GM18870 (cell line): ENCODE results near the gene MPDU1.

Source experiments
- ATAC-seq: cut with Tn5 transposase; IDR thresholded peaks from one replicate; pipeline ENCODE4 v1.9.1; 2021; ENCODE audit warnings: moderate library complexity; ENCODE audit not compliant: unreplicated experiment

Gene MPDU1

DNA sequence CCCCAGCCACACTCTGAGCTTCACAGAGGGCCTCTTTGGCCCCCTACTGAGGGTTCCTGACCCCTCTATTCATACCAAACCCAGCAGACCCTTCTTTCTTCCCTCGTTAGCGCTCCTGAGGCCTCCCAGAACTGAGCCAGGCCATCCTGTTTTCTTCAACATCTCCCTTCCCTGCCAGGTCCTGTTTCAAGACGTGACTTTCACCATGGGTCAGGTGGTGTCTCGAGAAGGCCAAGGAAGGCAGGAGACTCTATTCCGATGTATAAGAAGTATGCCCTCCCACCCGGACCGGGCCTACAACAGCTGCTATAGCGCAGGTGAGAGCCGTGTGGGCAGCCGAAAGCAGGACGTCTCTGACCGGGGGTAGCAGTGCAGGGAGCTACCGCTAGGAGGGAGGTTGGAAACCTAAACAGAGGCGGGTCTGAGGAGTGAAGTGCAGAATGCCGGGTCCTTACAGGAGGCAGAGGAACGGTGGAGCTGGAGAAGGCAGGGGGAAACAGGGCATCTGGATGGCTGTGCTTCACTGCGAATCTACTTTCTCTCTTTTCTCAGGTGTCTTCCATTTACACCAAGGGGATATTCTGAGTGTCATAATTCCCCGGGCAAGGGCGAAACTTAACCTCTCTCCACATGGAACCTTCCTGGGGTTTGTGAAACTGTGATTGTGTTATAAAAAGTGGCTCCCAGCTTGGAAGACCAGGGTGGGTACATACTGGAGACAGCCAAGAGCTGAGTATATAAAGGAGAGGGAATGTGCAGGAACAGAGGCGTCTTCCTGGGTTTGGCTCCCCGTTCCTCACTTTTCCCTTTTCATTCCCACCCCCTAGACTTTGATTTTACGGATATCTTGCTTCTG, 23.3 kb upstream of the MPDU1 start:
- ATAC-seq = no peak

DNA sequence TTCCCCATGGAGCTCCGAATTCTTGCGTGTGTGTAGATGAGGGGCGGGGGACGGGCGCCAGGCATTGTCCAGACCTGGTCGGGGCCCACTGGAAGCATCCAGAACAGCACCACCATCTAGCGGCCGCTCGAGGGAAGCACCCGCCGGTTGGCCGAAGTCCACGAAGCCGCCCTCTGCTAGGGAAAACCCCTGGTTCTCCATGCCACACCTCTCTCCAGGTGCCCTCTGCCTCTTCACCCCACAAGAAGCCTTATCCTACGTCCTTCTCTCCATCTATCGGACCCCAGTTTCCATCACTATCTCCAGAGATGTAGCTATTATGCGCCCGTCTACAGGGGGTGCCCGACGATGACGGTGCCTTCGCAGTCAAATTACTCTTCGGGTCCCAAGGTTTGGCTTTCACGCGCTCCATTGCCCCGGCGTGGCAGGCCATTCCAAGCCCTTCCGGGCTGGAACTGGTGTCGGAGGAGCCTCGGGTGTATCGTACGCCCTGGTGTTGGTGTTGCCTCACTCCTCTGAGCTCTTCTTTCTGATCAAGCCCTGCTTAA, 22.6 kb upstream of the MPDU1 start:
- ATAC-seq = peak; percentile 49

DNA sequence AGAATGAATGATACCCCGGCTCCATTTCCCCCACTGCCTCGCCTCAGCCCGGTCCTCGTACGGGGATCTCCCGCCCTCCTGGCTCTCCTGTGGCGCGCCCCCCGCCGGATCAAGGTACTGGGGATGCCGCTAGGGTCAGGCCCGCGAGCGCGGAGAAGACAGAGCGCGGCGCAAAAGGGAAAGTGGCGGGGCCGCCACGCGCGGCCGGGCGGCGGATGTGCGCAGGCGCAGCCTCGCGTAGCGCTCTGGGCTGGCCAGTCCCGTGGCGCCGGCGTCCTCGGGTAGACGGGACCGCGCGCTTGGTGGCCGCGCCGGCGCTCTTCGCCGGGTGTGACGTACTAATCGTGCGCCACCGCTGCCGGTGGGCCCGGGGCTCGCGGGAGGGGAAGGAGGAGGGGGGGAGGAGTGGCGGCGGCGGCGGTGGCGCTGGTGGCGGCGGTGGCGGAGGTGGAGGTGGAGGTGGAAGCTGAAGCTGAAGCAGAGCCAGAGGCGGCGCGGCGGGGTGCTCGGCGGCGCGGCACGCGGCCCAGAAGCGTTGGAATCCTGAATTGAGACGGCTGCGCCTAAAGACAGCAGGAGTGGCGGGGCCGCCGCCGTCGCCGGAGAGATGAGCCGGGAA, 22.0 kb upstream of the MPDU1 start, which contains the start of gene SENP3:
TSS of gene SENP3 (plus strand) at position 331 of the 619 bp plus-strand sequence. CDS start 1,158 bp downstream, outside the sequence.
- ATAC-seq = no peak

DNA sequence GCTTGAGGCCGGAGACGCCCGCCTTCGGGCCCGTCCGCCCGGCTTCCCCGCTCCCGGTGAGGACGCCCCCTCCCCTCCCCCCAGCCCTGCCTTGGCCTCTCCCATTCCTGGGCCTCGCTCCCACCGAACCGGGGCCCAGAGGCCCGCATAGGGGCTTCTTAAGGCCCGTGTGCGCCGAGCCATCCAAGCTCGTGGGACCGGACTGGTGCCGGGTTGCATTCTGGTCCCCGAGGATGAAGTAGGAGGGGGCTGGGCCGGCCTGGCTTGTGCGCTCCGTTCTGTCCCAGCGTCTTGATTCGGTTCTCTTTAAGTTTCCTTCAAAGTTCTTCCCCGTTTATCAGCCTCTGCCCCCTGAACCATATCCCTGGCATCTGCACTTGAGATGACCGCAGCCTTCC, 21.4 kb upstream of the MPDU1 start:
- ATAC-seq = no peak

DNA sequence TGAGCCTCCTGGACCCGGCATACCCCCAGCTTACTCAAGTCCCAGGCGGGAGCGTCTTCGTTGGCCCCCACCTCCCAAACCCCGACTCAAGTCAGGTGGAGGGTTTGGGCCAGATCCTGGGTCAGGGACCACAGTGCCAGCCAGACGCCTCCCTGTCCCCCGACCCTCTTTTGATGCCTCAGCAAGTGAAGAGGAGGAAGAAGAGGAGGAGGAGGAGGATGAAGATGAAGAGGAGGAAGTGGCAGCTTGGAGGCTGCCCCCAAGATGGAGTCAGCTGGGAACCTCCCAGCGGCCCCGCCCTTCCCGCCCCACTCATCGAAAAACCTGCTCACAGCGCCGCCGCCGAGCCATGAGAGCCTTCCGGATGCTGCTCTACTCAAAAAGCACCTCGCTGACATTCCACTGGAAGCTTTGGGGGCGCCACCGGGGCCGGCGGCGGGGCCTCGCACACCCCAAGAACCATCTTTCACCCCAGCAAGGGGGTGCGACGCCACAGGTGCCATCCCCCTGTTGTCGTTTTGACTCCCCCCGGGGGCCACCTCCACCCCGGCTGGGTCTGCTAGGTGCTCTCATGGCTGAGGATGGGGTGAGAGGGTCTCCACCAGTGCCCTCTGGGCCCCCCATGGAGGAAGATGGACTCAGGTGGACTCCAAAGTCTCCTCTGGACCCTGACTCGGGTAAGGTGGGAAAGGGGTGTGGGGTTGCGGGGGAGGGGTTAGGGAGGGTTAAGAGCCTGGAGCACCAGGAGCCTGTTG, 20.4 kb upstream of the MPDU1 start:
- no peak for ATAC-seq

DNA sequence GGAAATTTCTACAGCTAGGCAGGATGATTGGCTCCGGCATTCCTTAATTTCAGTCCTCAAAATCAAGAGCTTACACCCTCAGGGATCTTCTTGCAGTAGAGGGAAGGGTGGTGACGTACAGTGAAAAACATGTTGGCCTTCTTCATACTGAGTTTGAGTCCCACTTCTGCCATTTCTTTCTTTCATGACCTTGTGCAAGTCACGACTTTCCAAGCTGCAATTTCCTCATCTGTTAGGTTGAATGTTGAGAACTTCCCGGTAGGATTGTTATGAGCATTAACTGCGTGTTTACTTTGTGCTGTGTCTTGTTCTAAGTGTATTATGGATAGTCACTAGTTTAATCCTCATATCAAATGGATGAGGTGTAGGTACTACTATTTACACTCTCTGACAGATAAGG, 14.1 kb upstream of the MPDU1 start:
- ATAC-seq = no peak

DNA sequence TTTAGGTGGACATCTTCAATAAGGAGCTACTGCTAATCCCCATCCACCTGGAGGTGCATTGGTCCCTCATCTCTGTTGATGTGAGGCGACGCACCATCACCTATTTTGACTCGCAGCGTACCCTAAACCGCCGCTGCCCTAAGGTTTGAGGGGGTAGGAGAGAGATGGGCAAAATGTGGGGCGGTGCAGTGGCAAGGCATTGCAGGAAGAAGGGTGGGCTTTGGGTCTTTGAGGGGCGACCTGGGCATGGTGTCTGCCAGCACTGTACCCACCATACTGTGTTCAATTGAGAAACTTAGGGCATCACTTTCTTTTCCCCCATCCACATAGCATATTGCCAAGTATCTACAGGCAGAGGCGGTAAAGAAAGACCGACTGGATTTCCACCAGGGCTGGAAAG, 13.3 kb upstream of the MPDU1 start:
- ATAC-seq = no peak

DNA sequence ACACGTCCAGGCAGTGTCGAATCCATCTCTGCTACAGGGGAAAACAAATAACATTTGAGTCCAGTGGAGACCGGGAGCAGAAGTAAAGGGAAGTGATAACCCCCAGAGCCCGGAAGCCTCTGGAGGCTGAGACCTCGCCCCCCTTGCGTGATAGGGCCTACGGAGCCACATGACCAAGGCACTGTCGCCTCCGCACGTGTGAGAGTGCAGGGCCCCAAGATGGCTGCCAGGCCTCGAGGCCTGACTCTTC, 11.4 kb upstream of the MPDU1 start:
- no peak for ATAC-seq

- ATAC-seq = peak; percentile 90
These were observed 10.9 kb upstream of the MPDU1 start for GRCh38 chr17:7572588-7573323.

- no peak for ATAC-seq
These were observed 10.2 kb upstream of the MPDU1 start for GRCh38 chr17:7573324-7574080.

- ATAC-seq = no peak
These were observed 9.3 kb upstream of the MPDU1 start for GRCh38 chr17:7574176-7574953.

DNA sequence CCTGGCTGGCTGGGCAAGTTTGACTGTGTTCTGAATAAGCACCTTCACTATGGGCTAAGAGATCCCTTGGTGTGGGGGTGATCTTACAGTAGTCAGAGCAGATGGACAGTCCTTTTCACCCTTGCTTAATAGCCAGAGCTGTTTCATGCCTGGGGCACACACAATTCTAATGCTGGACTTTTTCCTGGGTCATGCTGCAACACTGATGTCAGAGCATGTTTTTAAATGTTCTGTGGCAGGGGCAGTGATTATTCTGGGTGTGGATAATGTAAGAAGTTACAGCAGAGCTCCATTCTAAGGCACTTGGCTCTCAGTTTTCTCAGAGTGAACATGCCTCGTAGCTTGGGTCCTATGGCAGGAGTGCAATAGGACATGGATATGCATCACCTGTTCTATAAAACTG, 8.2 kb upstream of the MPDU1 start:
- ATAC-seq = no peak

DNA sequence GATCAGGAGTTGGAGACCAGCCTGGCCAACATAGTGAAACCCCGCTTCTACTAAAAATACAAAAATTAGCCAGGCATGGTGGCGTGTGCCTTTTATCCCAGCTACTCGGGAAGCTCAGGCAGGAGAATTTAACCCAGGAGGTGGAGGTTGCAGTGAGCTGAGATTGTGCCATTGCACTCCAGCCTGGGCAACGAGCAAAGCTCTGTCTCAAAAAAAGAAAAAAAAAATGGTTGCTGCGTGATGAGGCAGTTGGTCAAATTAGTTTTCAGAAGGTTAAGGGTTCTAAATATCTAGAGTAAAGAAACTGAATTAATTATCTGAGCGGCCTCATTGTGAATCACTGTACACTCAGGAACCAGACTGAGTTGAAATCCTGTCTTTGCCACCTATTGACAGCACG, 7.7 kb upstream of the MPDU1 start:
- no peak for ATAC-seq

DNA sequence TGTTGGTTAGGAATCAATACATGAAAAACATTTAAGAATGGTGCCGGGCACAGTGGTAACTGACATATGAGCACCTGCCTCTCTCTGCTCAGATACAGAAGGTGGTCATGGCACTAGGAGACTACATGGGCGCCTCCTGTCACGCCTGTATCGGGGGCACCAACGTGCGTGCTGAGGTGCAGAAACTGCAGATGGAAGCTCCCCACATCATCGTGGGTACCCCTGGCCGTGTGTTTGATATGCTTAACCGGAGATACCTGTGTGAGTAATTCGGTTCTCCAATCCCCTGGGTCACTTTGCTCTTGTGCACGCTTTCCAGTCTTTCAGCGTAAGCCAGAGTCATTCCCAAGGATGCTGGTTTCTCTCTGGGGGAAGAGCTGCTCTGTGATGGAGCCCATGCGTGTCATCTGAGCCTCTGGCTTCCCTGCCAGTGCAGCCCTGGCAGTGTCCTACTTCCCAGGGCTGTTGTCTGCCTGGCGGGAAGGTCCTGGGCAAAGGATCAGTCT, 7.2 kb upstream of the MPDU1 start:
- no peak for ATAC-seq

GRCh38 chr17:7577327-7578199, 6.1 kb upstream of the MPDU1 start:
- no peak for ATAC-seq

DNA sequence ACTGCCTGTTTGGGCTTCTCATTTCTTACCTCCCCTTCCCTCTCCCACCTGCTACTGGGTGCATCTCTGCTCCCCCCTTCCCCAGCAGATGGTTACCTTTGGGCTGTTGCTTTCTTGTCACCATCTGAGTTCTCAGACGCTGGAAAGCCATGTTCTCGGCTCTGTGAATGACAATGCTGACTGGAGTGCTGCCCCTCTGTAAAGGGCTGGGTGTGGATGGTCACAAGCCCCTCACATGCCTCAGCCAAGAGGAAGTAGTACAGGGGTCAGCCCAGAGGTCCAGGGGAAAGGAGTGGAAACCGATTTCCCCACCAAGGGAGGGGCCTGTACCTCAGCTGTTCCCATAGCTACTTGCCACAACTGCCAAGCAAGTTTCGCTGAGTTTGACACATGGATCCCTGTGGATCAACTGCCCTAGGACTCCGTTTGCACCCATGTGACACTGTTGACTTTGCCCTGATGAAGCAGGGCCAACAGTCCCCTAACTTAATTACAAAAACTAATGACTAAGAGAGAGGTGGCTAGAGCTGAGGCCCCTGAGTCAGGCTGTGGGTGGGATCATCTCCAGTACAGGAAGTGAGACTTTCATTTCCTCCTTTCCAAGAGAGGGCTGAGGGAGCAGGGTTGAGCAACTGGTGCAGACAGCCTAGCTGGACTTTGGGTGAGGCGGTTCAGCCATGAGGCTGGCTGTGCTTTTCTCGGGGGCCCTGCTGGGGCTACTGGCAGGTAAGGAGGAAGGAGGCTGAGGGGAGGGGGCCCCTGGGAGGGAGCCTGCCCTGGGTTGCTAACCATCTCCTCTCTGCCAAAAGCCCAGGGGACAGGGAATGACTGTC, 4.4 kb upstream of the MPDU1 start, which contains the start of gene CD68:
TSS of gene CD68 (plus strand) at position 638 of the 833 bp plus-strand sequence. CDS start at position 678, 40 bp downstream.
- no peak for ATAC-seq

DNA sequence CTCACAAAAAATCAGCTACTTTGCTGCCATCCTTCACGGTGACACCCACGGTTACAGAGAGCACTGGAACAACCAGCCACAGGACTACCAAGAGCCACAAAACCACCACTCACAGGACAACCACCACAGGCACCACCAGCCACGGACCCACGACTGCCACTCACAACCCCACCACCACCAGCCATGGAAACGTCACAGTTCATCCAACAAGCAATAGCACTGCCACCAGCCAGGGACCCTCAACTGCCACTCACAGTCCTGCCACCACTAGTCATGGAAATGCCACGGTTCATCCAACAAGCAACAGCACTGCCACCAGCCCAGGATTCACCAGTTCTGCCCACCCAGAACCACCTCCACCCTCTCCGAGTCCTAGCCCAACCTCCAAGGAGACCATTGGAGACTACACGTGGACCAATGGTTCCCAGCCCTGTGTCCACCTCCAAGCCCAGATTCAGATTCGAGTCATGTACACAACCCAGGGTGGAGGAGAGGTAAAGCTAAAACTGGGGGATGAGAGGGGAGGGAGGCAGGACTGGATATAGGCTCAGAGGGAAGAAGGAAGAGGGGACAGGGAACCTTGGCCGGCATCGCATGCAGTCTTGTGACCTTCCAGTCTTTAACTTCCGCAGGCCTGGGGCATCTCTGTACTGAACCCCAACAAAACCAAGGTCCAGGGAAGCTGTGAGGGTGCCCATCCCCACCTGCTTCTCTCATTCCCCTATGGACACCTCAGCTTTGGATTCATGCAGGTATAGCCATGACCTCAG, 3.6 kb upstream of the MPDU1 start:
- no peak for ATAC-seq
